ENCODE results near the gene TMPO. TPM values are rescaled to one million over a fixed set of nuclear protein-coding genes. Genes with fewer than 3 reads are reported as not detected.
"Not testable (repeated sequence)": the region's sequence is repeated elsewhere in the genome, so short reads cannot be mapped to it uniquely, and the experiment has no call there.

The TMPO gene
- total and polyA plus RNA-seq, 10 of the 15 experiments (the other 5 are each of a cell fraction or from before 2014, with no cell fraction given): 79.8 to 246 (median 179) TPM

DNA sequence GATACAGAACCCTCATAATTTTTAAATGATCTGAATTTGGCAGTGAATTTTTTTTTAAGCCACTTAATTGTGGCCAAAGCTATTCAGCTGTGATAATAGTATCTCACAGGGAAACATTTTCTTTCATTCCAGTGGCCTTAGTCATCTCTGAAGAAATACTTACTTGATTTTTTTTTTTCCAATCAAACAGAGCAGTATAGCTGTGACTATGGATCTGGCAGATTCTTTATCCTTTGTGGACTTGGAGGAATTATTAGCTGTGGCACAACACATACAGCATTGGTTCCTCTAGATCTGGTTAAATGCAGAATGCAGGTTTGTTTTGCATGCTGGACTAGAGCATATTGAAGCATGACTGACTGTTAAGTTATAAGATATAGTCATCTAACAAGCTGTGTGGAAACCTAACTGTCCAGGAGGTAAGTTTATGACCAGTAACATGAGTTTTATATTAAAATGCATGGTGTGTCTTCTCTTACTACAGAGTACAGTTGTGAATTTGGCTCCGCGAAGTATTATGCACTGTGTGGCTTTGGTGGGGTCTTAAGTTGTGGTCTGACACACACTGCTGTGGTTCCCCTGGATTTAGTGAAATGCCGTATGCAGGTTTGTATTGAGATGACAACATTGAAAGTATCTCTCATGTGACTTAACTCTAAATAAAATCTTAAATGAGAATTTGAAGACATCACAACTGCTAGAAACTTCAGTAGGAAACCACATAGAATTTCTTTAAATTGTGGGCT lies 80.0 kb downstream of the TMPO start:
- FAIRE-seq: no peak
- intact Hi-C loops (cut with micrococcal nuclease; ENCODE audit: unreplicated experiment): no loop called here

DNA sequence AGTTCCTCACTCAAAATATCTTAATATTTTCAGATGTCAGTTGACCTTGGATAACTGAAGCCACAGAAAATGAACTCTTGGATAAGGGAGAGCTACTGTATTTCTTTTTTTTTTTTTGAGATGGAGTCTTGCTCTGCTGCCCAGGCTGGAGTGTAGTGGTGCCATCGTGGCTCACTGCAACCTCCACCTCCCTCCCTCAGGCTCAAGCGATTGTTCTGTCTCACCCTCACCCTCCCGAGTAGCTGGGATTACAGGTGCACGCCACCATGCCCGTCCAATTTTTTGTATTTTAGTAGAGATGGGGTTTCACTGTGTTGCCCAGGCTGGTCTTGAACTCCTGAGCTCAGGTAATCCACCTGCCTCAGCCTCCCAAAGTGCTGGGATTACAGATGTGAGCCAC lies 81.9 kb downstream of the TMPO start:
- ChIA-PET RAD21 (ENCODE audit: unreplicated experiment) (interaction anchor here (1.5 to 5.1 kb wide), 2 partner anchors 49 to 54 kb away, joined by 4 to 27 read pairs; no protein-coding TSS in a partner anchor), POLR2A (interaction anchor here (0.7 to 3.1 kb wide), 5 partner anchors 9 to 80 kb away, joined by 3 to 15 read pairs (median 3); partner anchors contain the start of genes APAF1 and IKBIP)

More for the DNA sequence above, 80.0 kb downstream of the TMPO start:
- ChIA-PET POLR2A (interaction anchor here (0.6 to 5.1 kb wide), 11 partner anchors 8 to 78 kb away, joined by 3 to 49 read pairs (median 8); partner anchors contain the start of genes APAF1 and IKBIP), SMC1A (ENCODE audit: uncharacterized antibody, unreplicated experiment) (interaction anchor here (0.7 to 7.0 kb wide), 19 partner anchors 8 to 403 kb away, joined by 3 to 54 read pairs (median 6); partner anchors contain the start of genes APAF1 and IKBIP), RAD21 (ENCODE audit: unreplicated experiment) (interaction anchor here (0.7 to 5.1 kb wide), 13 partner anchors 10 to 147 kb away, joined by 3 to 27 read pairs (median 4); partner anchors contain the start of genes APAF1 and IKBIP), CTCF (interaction anchor here (0.6 to 5.3 kb wide), 18 partner anchors 10 to 179 kb away, joined by 3 to 48 read pairs (median 4); no protein-coding TSS in a partner anchor)
- Histone ChIP-seq H3K79me2 (ENCODE audit: control insufficient read depth, insufficient read depth, low read length) (peaks cover 55% of the 10 kb centered on the region), H3K9me3 (replicated peaks; ENCODE audit: control insufficient read depth, insufficient read depth, low read length) (no peaks in the 10 kb centered on the region), H3K4me3 (peak overlapping the region; percentile 87), H3K4me2 (ENCODE audit: control insufficient read depth, insufficient read depth) (peak overlapping the region; percentile 91), H4K20me1 (ENCODE audit: control insufficient read depth, insufficient read depth) (no peaks in the 10 kb centered on the region; the same call in 1 of the 2 replicates), H3K27ac (ENCODE audit: control insufficient read depth, insufficient read depth) (peak overlapping the region; percentile 4; the same call in 1 of the 2 replicates), H3K9ac (ENCODE audit: control insufficient read depth, insufficient read depth, low read length) (peak overlapping the region; percentile 99), H2AFZ (ENCODE audit: control insufficient read depth, low read depth, low read length) (no peak overlapping the region), H3K27me3 (replicated peaks in 1 of 2; ENCODE audit: control insufficient read depth in 2 of 2, insufficient read depth in 2 of 2, low read length in 1 of 2) (no peaks in the 10 kb centered on the region), H3K36me3 (ENCODE audit: control insufficient read depth in 2 of 2, insufficient read depth in 2 of 2, low read length in 1 of 2) (peaks cover 4 to 26% of the 10 kb centered on the region in 2 experiments), H3K4me1 (ENCODE audit: control insufficient read depth, insufficient read depth, low read length) (no peaks in the 10 kb centered on the region)
- no TSS peak for BruUV-seq (replicated peaks)
- DNase-seq (ENCODE audit: low read depth, low spot score) (no peak), ATAC-seq (peak; percentile 10)
- TF ChIP-seq POLR2AphosphoS5 (IDR thresholded peaks at IDR 0.05; ENCODE audit: low read length) (0 out of 2 replicates have a peak, but pooled peaks have one; percentile 23), RUNX3 (IDR thresholded peaks at IDR 0.05; ENCODE audit: low read length) (peak; percentile 73), IRF4 (IDR thresholded peaks at IDR 0.05; ENCODE audit: low read depth, low read length) (no peak), GATAD2B (conservative IDR thresholded peaks at IDR 0.05; ENCODE audit: low read depth) (no peak), MXI1 (IDR thresholded peaks at IDR 0.05; ENCODE audit: low read depth, low read length) (0 out of 2 replicates have a peak, but pooled peaks have one; percentile 29)
- in situ Hi-C loops (cut with MboI): no loop called here
- 0% methylated on average over 3 of the region's 3 CpGs for WGBS (ENCODE audit: insufficient coverage, insufficient replicate concordance, low lambda C conversion rate, missing lambda C conversion rate)

More for the DNA sequence above, 81.9 kb downstream of the TMPO start:
- ATAC-seq; intact Hi-C loops (cut with micrococcal nuclease; ENCODE audit: unreplicated experiment); BruUV-seq (replicated peaks); H3K4me1 ChIP-seq (ENCODE audit: control insufficient read depth, insufficient read depth, low read length); H2AFZ ChIP-seq (ENCODE audit: control insufficient read depth, low read depth, low read length); DNase-seq (ENCODE audit: low read depth, low spot score); H3K9me3 ChIP-seq (replicated peaks; ENCODE audit: control insufficient read depth, insufficient read depth, low read length); FAIRE-seq; H3K9ac ChIP-seq (ENCODE audit: control insufficient read depth, insufficient read depth, low read length); in situ Hi-C loops (cut with MboI); H3K27ac ChIP-seq (ENCODE audit: control insufficient read depth, insufficient read depth); H3K4me2 ChIP-seq (ENCODE audit: control insufficient read depth, insufficient read depth); H3K4me3 ChIP-seq; H4K20me1 ChIP-seq (ENCODE audit: control insufficient read depth, insufficient read depth); H3K27me3 ChIP-seq (replicated peaks in 1 of 2; ENCODE audit: control insufficient read depth in 2 of 2, insufficient read depth in 2 of 2, low read length in 1 of 2): not testable (repeated sequence)
- ChIA-PET CTCF (interaction anchor here (0.6 to 5.3 kb wide), 11 partner anchors 8 to 128 kb away, joined by 3 to 48 read pairs (median 5); no protein-coding TSS in a partner anchor), SMC1A (ENCODE audit: uncharacterized antibody, unreplicated experiment) (interaction anchor here (0.7 to 7.0 kb wide), 10 partner anchors 10 to 107 kb away, joined by 3 to 54 read pairs (median 7); partner anchors contain the start of gene IKBIP)
- H3K79me2 ChIP-seq (ENCODE audit: control insufficient read depth, insufficient read depth, low read length): peaks cover 55% of the 10 kb centered on the region
- H3K36me3 ChIP-seq (ENCODE audit: control insufficient read depth in 2 of 2, insufficient read depth in 2 of 2, low read length in 1 of 2): peaks cover 9 to 29% of the 10 kb centered on the region in 2 experiments
- WGBS (ENCODE audit: insufficient coverage, insufficient replicate concordance, low lambda C conversion rate, missing lambda C conversion rate): 89% methylated on average over 5 of the region's 5 CpGs

Small RNA genes within 50 kb of the gene (small RNA-seq; reads per million reads assigned to genes)
- gene SNORA53: 1.1 reads per million, percentile 36 among the genes with 10 or more reads in this experiment

Other genes starting within 250 kb of the TMPO start
- gene SLC25A3, start 78.1 kb downstream of the TMPO start, total RNA-seq (2014; rRNA removed): 632 and 709 TPM in 2 replicates
- 533 and 555 TPM in 2 replicates for gene SLC25A3, start 78.1 kb downstream of the TMPO start, total RNA-seq (2014; rRNA removed; fragmentation: Illumina TruSeq; extraction: Trizol)
- 700 and 732 TPM in 2 replicates for gene SLC25A3, start 78.1 kb downstream of the TMPO start, total RNA-seq (2021)
- 447 and 458 TPM in 2 replicates for gene SLC25A3, start 78.1 kb downstream of the TMPO start, polyA plus RNA-seq (2011; rRNA removed)
- 580 and 680 TPM in 2 replicates for gene SLC25A3, start 78.1 kb downstream of the TMPO start, polyA plus RNA-seq (2014; fragmentation: Illumina TruSeq; extraction: Trizol)
- 100 to 1,000 TPM; 314 to 677 TPM for gene SLC25A3, start 78.1 kb downstream of the TMPO start, polyA plus RNA-seq (2014; fragmentation: Nextera tagmentation; extraction: Ambion mirVana)
- 570 and 636 TPM in 2 replicates for gene SLC25A3, start 78.1 kb downstream of the TMPO start, polyA plus RNA-seq (2014; rRNA removed)
- 100 to 1,000 TPM; 598 to 663 TPM for gene SLC25A3, start 78.1 kb downstream of the TMPO start, polyA plus RNA-seq (2016; fragmentation: Nextera tagmentation; extraction: Ambion mirVana)
- 18.2 and 20.9 TPM in 2 replicates for gene IKBIP, start 129.2 kb downstream of the TMPO start, total RNA-seq (2014; rRNA removed)
- gene IKBIP, start 129.2 kb downstream of the TMPO start, total RNA-seq (2014; rRNA removed; fragmentation: Illumina TruSeq; extraction: Trizol): 25.5 and 27.3 TPM in 2 replicates
- 17.3 and 19.0 TPM in 2 replicates for gene IKBIP, start 129.2 kb downstream of the TMPO start, total RNA-seq (2021)
- 20.9 and 36.8 TPM in 2 replicates for gene IKBIP, start 129.2 kb downstream of the TMPO start, polyA plus RNA-seq (2011; rRNA removed)
- gene IKBIP, start 129.2 kb downstream of the TMPO start, polyA plus RNA-seq (2014; fragmentation: Illumina TruSeq; extraction: Trizol): 17.8 and 21.6 TPM in 2 replicates
- 10 to 100 TPM in 1 of 2 experiments, 1 to 10 TPM in 1; 5.4 to 12.2 TPM for gene IKBIP, start 129.2 kb downstream of the TMPO start, polyA plus RNA-seq (2014; fragmentation: Nextera tagmentation; extraction: Ambion mirVana)
- 15.1 and 18.7 TPM in 2 replicates for gene IKBIP, start 129.2 kb downstream of the TMPO start, polyA plus RNA-seq (2014; rRNA removed)
- gene IKBIP, start 129.2 kb downstream of the TMPO start, polyA plus RNA-seq (2016; fragmentation: Nextera tagmentation; extraction: Ambion mirVana): 10 to 100 TPM; 33.8 to 34.5 TPM
- gene APAF1, start 129.7 kb downstream of the TMPO start, total RNA-seq (2014; rRNA removed): 19.0 and 20.6 TPM in 2 replicates
- gene APAF1, start 129.7 kb downstream of the TMPO start, total RNA-seq (2014; rRNA removed; fragmentation: Illumina TruSeq; extraction: Trizol): 19.1 and 20.2 TPM in 2 replicates
- 13.5 and 18.0 TPM in 2 replicates for gene APAF1, start 129.7 kb downstream of the TMPO start, total RNA-seq (2021)
- gene APAF1, start 129.7 kb downstream of the TMPO start, polyA plus RNA-seq (2011; rRNA removed): 17.3 and 32.0 TPM in 2 replicates
- 16.3 and 26.8 TPM in 2 replicates for gene APAF1, start 129.7 kb downstream of the TMPO start, polyA plus RNA-seq (2014; fragmentation: Illumina TruSeq; extraction: Trizol)
- 1 to 10 TPM; 4.2 to 5.0 TPM for gene APAF1, start 129.7 kb downstream of the TMPO start, polyA plus RNA-seq (2014; fragmentation: Nextera tagmentation; extraction: Ambion mirVana)
- gene APAF1, start 129.7 kb downstream of the TMPO start, polyA plus RNA-seq (2014; rRNA removed): 10.2 and 10.6 TPM in 2 replicates
- gene APAF1, start 129.7 kb downstream of the TMPO start, polyA plus RNA-seq (2016; fragmentation: Nextera tagmentation; extraction: Ambion mirVana): 10 to 100 TPM in 1 of 2 experiments, 1 to 10 TPM in 1; 9.0 to 12.0 TPM

Measured in GM12878 (cell line).